ENCODE results near the gene FBXO21. TPM values are rescaled to one million over a fixed set of nuclear protein-coding genes. Genes with fewer than 3 reads are reported as not detected.

The FBXO21 gene
- total RNA-seq, 3 donors from 2014 or later (not counting 1 experiment from before 2014, with no cell fraction given) = 39.8 to 48.8 (median 39.9) TPM

- no peak overlapping the region for H3K27ac Mint-ChIP-seq
- TF ChIP-seq CTCF (IDR thresholded peaks at IDR 0.05) = no peak
- H3K4me3 Mint-ChIP-seq = no peak overlapping the region
- Histone ChIP-seq H3K36me3 (ENCODE audit: control insufficient read depth, insufficient read depth, low read length) (no peaks in the 10 kb centered on the region), H3K27ac (ENCODE audit: low read length) (no peak overlapping the region), H3K9me3 (ENCODE audit: control insufficient read depth, insufficient read depth, low read length) (no peaks in the 10 kb centered on the region), H3K27me3 (ENCODE audit: control insufficient read depth, insufficient read depth, low read length) (no peaks in the 10 kb centered on the region), H3K4me3 (ENCODE audit: low read length) (no peak overlapping the region), H3K4me1 (ENCODE audit: control insufficient read depth, insufficient read depth, low read length) (peaks cover 12% of the 10 kb centered on the region)
- DNase-seq (no peak), ATAC-seq (no peak)
- no peaks in the 10 kb centered on the region for H3K9me3 Mint-ChIP-seq
- H3K4me1 Mint-ChIP-seq = peaks cover 0 to 5% of the 10 kb centered on the region in 2 donors
- 89% methylated on average over 10 of the region's 10 CpGs for WGBS (ENCODE audit: insufficient coverage)
- no peaks in the 10 kb centered on the region for H3K36me3 Mint-ChIP-seq
- peaks cover 0 to 3% of the 10 kb centered on the region in 2 donors for H3K27me3 Mint-ChIP-seq (ENCODE audit: low read depth in 2 of 2)
- intact Hi-C loops (cut with micrococcal nuclease) = no loop called here
Observed at GRCh38 chr12:117114784-117115183, 75.5 kb downstream of the FBXO21 start.

- TF ChIP-seq CTCF (IDR thresholded peaks at IDR 0.05) = no peak
- intact Hi-C loops (cut with micrococcal nuclease) = no loop called here
- Histone ChIP-seq H3K9me3 (ENCODE audit: control insufficient read depth, insufficient read depth, low read length) (no peaks in the 10 kb centered on the region), H3K4me1 (ENCODE audit: control insufficient read depth, insufficient read depth, low read length) (peaks cover 6% of the 10 kb centered on the region), H3K27ac (ENCODE audit: low read length) (no peak overlapping the region), H3K4me3 (ENCODE audit: low read length) (no peak overlapping the region), H3K27me3 (ENCODE audit: control insufficient read depth, insufficient read depth, low read length) (no peaks in the 10 kb centered on the region), H3K36me3 (ENCODE audit: control insufficient read depth, insufficient read depth, low read length) (no peaks in the 10 kb centered on the region)
- no peak overlapping the region for H3K27ac Mint-ChIP-seq
- no peaks in the 10 kb centered on the region for H3K4me1 Mint-ChIP-seq
- ATAC-seq (no peak), DNase-seq (no peak)
- no peaks in the 10 kb centered on the region for H3K9me3 Mint-ChIP-seq
- no peaks in the 10 kb centered on the region for H3K36me3 Mint-ChIP-seq
- WGBS (ENCODE audit: insufficient coverage) = 97% methylated on average over 9 of the region's 9 CpGs
- H3K27me3 Mint-ChIP-seq (ENCODE audit: low read depth in 2 of 2) = peaks cover 0 to 3% of the 10 kb centered on the region in 2 donors
- H3K4me3 Mint-ChIP-seq = no peak overlapping the region
Observed at GRCh38 chr12:117113231-117113630, 77.0 kb downstream of the FBXO21 start.

- H3K36me3 Mint-ChIP-seq = no peaks in the 10 kb centered on the region
- 47% methylated on average over 14 of the region's 15 CpGs for WGBS (ENCODE audit: insufficient coverage)
- H3K9me3 Mint-ChIP-seq = no peaks in the 10 kb centered on the region
- intact Hi-C loops (cut with micrococcal nuclease) = no loop called here
- no peak overlapping the region for H3K27ac ChIP-seq (ENCODE audit: low read length)
- DNase-seq = no peak
- peaks cover 0 to 7% of the 10 kb centered on the region in 2 donors for H3K27me3 Mint-ChIP-seq (ENCODE audit: low read depth in 2 of 2)
- ATAC-seq = no peak
- H3K27ac Mint-ChIP-seq = no peak overlapping the region
- TF ChIP-seq CTCF (IDR thresholded peaks at IDR 0.05) = no peak
- no peak overlapping the region for H3K4me3 ChIP-seq (ENCODE audit: low read length)
- no peaks in the 10 kb centered on the region for H3K4me1 Mint-ChIP-seq
- no peak overlapping the region for H3K4me3 Mint-ChIP-seq
- no peaks in the 10 kb centered on the region for H3K9me3 ChIP-seq (ENCODE audit: control insufficient read depth, insufficient read depth, low read length)
- peaks cover 6% of the 10 kb centered on the region for H3K4me1 ChIP-seq (ENCODE audit: control insufficient read depth, insufficient read depth, low read length)
- no peaks in the 10 kb centered on the region for H3K36me3 ChIP-seq (ENCODE audit: control insufficient read depth, insufficient read depth, low read length)
- H3K27me3 ChIP-seq (ENCODE audit: control insufficient read depth, insufficient read depth, low read length) = no peaks in the 10 kb centered on the region
Observed at GRCh38 chr12:117111821-117112595, 78.3 kb downstream of the FBXO21 start.

- no peak overlapping the region for H3K27ac Mint-ChIP-seq
- TF ChIP-seq CTCF (IDR thresholded peaks at IDR 0.05) = no peak
- Histone ChIP-seq H3K27ac (ENCODE audit: low read length) (no peak overlapping the region), H3K4me3 (ENCODE audit: low read length) (no peak overlapping the region), H3K27me3 (ENCODE audit: control insufficient read depth, insufficient read depth, low read length) (no peaks in the 10 kb centered on the region), H3K36me3 (ENCODE audit: control insufficient read depth, insufficient read depth, low read length) (no peaks in the 10 kb centered on the region), H3K9me3 (ENCODE audit: control insufficient read depth, insufficient read depth, low read length) (no peaks in the 10 kb centered on the region), H3K4me1 (ENCODE audit: control insufficient read depth, insufficient read depth, low read length) (peaks cover 6% of the 10 kb centered on the region)
- H3K9me3 Mint-ChIP-seq = no peaks in the 10 kb centered on the region
- peaks cover 2 to 9% of the 10 kb centered on the region in 2 donors for H3K27me3 Mint-ChIP-seq (ENCODE audit: low read depth in 2 of 2)
- ATAC-seq (no peak), DNase-seq (no peak)
- no peaks in the 10 kb centered on the region for H3K4me1 Mint-ChIP-seq
- WGBS (ENCODE audit: insufficient coverage) = 66% methylated on average over 6 of the region's 6 CpGs
- H3K4me3 Mint-ChIP-seq = no peak overlapping the region
- intact Hi-C loops (cut with micrococcal nuclease) = no loop called here
- no peaks in the 10 kb centered on the region for H3K36me3 Mint-ChIP-seq
Observed at GRCh38 chr12:117111386-117111785, 78.9 kb downstream of the FBXO21 start.

Measured in natural killer cell (primary cell).